ENCODE data around the gene GLG1.

GRCh38 chr16:74622005-74622404 is 15.1 kb upstream of the GLG1 start:
- TF ChIP-seq CTCF (IDR thresholded peaks at IDR 0.05; ENCODE audit: low read depth, low read length) (no peak), POLR2A (IDR thresholded peaks at IDR 0.05; ENCODE audit: extremely low read depth, insufficient read length) (no peak), MAX (IDR thresholded peaks at IDR 0.05; ENCODE audit: low read depth, low read length) (no peak), MYC (IDR thresholded peaks at IDR 0.05; ENCODE audit: low read depth, low read length) (no peak)

All from NB4 (cell line).